NK-92 (cell line): Measurements from ENCODE around the gene SPECC1L.

Experiments used
- DNase-seq: peaks from one replicate; lab custom pipeline; 2025; ENCODE audit not compliant: unreplicated experiment; lab: John Stamatoyannopoulos, UW

Gene SPECC1L

DNA sequence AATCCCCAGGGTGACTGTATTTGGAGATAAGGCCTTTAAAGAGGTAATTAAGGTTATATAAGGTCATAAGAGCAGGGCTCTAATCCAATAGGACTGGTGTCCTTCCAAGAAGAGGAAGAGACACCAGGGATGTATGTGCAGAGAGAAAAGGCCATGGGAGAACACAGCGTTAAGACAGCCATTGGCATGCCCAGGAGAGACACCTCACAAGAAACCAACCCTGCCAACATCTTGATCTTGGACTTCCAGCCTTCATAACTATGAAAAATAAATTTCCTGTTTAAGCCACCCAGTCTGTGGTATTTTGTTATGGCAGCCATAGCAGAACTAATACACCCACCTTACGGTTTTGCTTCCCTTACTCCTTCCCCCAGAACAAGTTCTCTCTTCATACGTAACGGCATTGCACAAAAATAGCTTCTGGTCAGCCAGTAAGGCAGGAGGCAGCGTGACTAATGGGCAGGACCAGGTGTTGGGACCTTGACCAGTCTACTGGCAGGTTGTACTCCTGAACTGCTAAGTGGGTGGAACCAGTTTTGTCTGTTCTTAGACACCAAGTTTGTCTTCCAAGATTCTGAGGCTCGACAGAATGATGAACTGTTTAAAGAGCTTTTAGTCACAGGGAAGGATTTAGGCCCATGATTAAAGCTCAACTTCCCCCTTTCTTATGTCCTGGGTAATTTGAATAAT, 192.6 kb downstream of the SPECC1L start:
- no peak for DNase-seq

DNA sequence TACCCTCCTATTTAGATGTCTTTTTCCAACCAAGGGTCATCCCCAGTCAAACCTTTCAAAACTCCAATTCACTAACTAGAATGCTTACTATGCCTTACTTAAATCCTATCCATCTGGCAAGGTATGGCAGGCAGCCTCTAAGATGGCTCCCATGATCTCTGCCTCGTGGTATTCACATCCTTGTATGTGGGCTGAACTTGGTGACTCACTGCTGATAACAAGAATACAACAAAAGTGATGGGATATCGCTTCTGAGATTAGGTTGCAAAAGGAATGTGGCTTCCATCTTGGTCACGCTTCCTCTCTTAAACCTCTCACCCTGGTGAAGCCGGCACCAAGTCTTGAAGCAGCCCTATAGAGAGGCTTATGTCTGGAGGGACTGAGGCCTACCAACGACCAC, 194.9 kb downstream of the SPECC1L start:
- DNase-seq, result no peak

DNA sequence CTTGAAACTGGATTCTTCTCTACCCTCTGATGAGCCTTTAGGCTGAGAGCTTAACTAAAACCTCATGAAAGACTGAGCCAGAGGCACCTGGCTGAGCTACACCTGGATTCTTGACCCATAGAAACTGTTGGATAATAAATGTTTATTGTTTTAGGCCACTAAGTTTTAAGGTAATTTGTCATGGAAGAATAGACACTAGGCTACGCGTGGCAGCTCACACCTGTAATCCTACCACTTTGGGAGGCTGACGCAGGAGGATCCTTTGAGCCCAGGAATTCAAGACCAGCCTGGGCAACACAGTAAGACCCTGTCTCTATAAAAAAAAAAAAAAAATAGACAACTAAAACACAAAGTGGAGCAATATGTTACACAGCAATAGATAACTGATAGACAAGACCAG, 195.3 kb downstream of the SPECC1L start:
- DNase-seq, result no peak

DNA sequence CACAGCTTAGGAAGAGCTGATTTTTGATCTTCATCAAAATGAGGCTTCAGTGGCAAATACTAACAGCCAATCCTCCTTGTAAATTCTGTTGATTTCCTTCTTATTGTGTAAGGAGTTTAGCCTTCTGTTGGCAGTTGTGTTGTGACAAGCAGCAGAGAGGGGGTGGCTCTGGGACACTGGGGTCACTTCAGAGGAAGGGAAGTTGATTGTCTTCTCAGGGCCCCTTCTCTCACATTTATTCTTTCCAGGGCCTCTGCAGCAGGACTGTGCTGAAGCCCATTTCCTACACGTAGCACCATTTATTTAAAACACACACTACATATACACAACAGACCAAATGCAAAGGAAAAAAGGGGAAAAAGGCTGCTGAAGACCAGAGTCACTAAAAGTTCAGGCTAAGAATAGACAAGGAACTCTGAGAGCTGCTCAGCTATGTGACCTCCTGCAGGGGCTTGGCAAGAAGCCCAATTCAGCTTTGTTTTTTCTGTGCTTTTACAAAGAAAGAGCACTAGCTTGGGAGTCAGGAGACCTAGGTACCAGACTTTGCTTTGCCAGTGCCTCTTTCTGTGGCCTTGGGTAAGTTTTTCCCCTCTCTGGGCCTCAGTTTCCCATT, 196.2 kb downstream of the SPECC1L start:
- no peak for DNase-seq

DNA sequence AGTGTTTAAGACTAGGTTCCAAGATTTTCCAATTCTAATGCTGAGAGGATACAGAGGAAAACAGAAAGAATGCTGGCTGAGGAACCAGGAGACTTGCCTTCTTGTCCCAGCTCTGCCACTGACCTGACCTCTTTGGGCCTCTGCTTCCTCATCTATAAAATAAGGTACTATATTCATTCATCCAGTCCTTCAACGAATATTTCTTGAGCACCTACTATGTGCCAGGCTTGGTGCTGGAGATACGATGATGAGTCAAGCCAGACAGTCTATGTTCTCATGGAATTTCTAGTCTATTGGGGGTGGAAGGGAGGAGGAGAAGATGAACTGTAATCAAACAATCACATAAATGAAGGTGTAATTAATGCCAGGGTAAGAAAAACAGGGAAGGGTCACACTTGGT, 196.7 kb downstream of the SPECC1L start:
- no peak for DNase-seq
